ENCODE data around the gene KIF5C.

DNA sequence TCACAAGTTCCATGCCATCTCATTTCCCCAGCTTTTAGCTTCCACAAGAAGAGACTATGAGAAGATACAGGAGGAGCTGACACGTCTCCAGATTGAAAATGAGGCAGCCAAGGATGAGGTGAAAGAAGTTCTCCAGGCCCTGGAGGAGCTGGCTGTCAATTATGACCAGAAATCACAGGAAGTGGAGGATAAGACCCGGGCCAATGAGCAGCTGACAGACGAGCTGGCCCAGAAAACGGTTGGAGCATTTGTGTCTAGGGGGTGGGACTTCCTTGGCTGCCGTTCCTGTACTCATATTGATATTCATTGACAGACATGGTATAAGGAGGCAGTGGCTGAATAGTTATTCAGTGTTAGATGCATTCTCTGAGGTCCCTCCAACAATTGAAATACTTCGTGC lies 106.3 kb downstream of the KIF5C start:
- no peak for TF ChIP-seq POLR2A (IDR thresholded peaks at IDR 0.05)
- TF ChIP-seq, protein P1, sequence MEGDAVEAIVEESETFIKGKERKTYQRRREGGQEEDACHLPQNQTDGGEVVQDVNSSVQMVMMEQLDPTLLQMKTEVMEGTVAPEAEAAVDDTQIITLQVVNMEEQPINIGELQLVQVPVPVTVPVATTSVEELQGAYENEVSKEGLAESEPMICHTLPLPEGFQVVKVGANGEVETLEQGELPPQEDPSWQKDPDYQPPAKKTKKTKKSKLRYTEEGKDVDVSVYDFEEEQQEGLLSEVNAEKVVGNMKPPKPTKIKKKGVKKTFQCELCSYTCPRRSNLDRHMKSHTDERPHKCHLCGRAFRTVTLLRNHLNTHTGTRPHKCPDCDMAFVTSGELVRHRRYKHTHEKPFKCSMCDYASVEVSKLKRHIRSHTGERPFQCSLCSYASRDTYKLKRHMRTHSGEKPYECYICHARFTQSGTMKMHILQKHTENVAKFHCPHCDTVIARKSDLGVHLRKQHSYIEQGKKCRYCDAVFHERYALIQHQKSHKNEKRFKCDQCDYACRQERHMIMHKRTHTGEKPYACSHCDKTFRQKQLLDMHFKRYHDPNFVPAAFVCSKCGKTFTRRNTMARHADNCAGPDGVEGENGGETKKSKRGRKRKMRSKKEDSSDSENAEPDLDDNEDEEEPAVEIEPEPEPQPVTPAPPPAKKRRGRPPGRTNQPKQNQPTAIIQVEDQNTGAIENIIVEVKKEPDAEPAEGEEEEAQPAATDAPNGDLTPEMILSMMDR (IDR thresholded peaks at IDR 0.05), result no peak
